GM12878 (cell line): ENCODE data around the gene TBC1D30. TPM values are rescaled to one million over a fixed set of nuclear protein-coding genes. Genes with fewer than 3 reads are reported as not detected.

ENCODE experiments used
- ATAC-seq: fragments of 200-7000 bp; cut with Tn5 transposase; 3 replicates; pipeline ENCODE4 v1.9.1; 2020; ENCODE audit warnings: mild to moderate bottlenecking, moderate library complexity
- BruUV-seq: library from RNA; stranded (reverse); fragments of 400-500 nt; replicated peaks from 2 replicates; lab custom pipeline; 2021; lab: Mats Ljungman, UMichigan
- CTCF ChIA-PET: fragments of 300-600 bp; sonication (Branson Sonifier 250); formaldehyde crosslinking; extraction: SDS; loops from one replicate; lab custom pipeline; 2021; ENCODE audit warnings: inconsistent platforms; lab: Yijun Ruan, JAX
- POLR2A ChIA-PET: fragments of 350-600 bp; formaldehyde crosslinking; extraction: SDS; loops from one replicate; lab custom pipeline; 2021; ENCODE audit warnings: inconsistent platforms; lab: Charles Lee
- RAD21 ChIA-PET: fragments of 300-600 bp; sonication (Branson Sonifier 250); formaldehyde crosslinking; loops from one replicate; lab custom pipeline; 2023; ENCODE audit warnings: antibody characterized with exemption; ENCODE audit not compliant: unreplicated experiment; lab: Charles Lee
- SMC1A ChIA-PET: fragments of 300-600 bp; sonication (Branson Sonifier 250); formaldehyde crosslinking; loops from one replicate; lab custom pipeline; 2023; ENCODE audit not compliant: unreplicated experiment, uncharacterized antibody; lab: Charles Lee
- DNase-seq: peaks from one replicate; pipeline ENCODE4 v3.0.0-alpha.2; 2011; ENCODE audit warnings: low read depth, low spot score
- FAIRE-seq: peaks from 3 replicates; lab custom pipeline; 2011; peaks lifted over from hg19 to GRCh38; lab: Jason Lieb, UNC
- H2AFZ ChIP-seq: 2 replicates; pipeline ENCODE4 v1.6.0; 2011; ENCODE audit warnings: low read depth, low read length, control low read depth; ENCODE audit not compliant: control insufficient read depth
- H3K27ac ChIP-seq: 2 replicates; pipeline ENCODE4 v1.5.1; 2011; ENCODE audit warnings: control low read depth; ENCODE audit not compliant: control insufficient read depth, insufficient read depth
- H3K27me3 ChIP-seq, 2 experiments: replicated peaks in 1 of 2; 2 replicates each; pipeline versions ENCODE4 v1.6.0 to v1.6.1; 2011; ENCODE audit warnings: low read length in 1 of 2; ENCODE audit not compliant: control insufficient read depth in 2 of 2, insufficient read depth in 2 of 2
- H3K36me3 ChIP-seq, 2 experiments: 2 replicates each; pipeline ENCODE4 v1.5.1; 2011; ENCODE audit warnings: low read length in 1 of 2; ENCODE audit not compliant: control insufficient read depth in 2 of 2, insufficient read depth in 2 of 2
- H3K4me1 ChIP-seq: 2 replicates; pipeline ENCODE4 v1.6.1; 2011; ENCODE audit warnings: mild to moderate bottlenecking, low read length, moderate library complexity, mixed read lengths; ENCODE audit not compliant: control insufficient read depth, insufficient read depth
- H3K4me2 ChIP-seq: 2 replicates; pipeline ENCODE4 v1.6.0; 2011; ENCODE audit warnings: control low read depth; ENCODE audit not compliant: control insufficient read depth, insufficient read depth
- H3K4me3 ChIP-seq: fragments of 200-600 bp; sonication (generic); 2 replicates; pipeline ENCODE4 v1.5.1; 2016
- H3K79me2 ChIP-seq: 2 replicates; pipeline ENCODE4 v1.6.0; 2011; ENCODE audit warnings: low read length; ENCODE audit not compliant: control insufficient read depth, insufficient read depth
- H3K9ac ChIP-seq: 2 replicates; pipeline ENCODE4 v1.8.0; 2011; ENCODE audit warnings: low read length, control low read depth, mixed read lengths; ENCODE audit not compliant: control insufficient read depth, insufficient read depth
- H3K9me3 ChIP-seq: replicated peaks from 3 replicates; pipeline ENCODE4 v1.5.1; 2011; ENCODE audit warnings: mild to moderate bottlenecking, low read length; ENCODE audit not compliant: control insufficient read depth, insufficient read depth
- H4K20me1 ChIP-seq: 2 replicates; pipeline ENCODE4 v1.6.0; 2011; ENCODE audit not compliant: control insufficient read depth, insufficient read depth
- BACH1 ChIP-seq: fragments of 450-650 bp; IDR thresholded peaks from 2 replicates; pipeline ENCODE4 v1.6.1; 2017; ENCODE audit warnings: mild to moderate bottlenecking, borderline replicate concordance
- IKZF2 ChIP-seq, 2 experiments: fragments of 450-650 bp; IDR thresholded peaks; 2 replicates each; pipeline ENCODE4 v1.6.1; 2017; ENCODE audit warnings: mild to moderate bottlenecking in 2 of 2, moderate library complexity in 2 of 2
- JUNB ChIP-seq: IDR thresholded peaks from 2 replicates; pipeline ENCODE4 v1.6.1; 2016; ENCODE audit warnings: antibody characterized with exemption, mild to moderate bottlenecking
- MYB ChIP-seq: fragments of 150-350 bp; IDR thresholded peaks from 2 replicates; pipeline ENCODE4 v1.6.1; 2014; ENCODE audit warnings: mild to moderate bottlenecking, low read depth, low read length, borderline replicate concordance
- MYC ChIP-seq: IDR thresholded peaks from 2 replicates; pipeline ENCODE4 v1.6.1; 2011; ENCODE audit warnings: mild to moderate bottlenecking, low read length, moderate library complexity, inconsistent platforms; ENCODE audit not compliant: insufficient read depth, insufficient replicate concordance, insufficient read length, severe bottlenecking
- NR2F1 ChIP-seq: fragments of 450-650 bp; conservative IDR thresholded peaks from 2 replicates; pipeline ENCODE4 v1.6.1; 2017; ENCODE audit warnings: mild to moderate bottlenecking
- PAX5 ChIP-seq: IDR thresholded peaks from 2 replicates; pipeline ENCODE4 v1.6.1; 2011; ENCODE audit warnings: low read depth, low read length, borderline replicate concordance
- SPI1 ChIP-seq: IDR thresholded peaks from 2 replicates; pipeline ENCODE4 v1.6.1; 2011; ENCODE audit warnings: low read depth, mild to moderate bottlenecking, low read length, moderate library complexity, borderline replicate concordance; ENCODE audit not compliant: insufficient read depth
- TCF12 ChIP-seq: IDR thresholded peaks from 2 replicates; pipeline ENCODE4 v1.6.1; 2011; ENCODE audit warnings: low read depth, mild to moderate bottlenecking, low read length
- in situ Hi-C: fragments of 300-500 bp; cut with MboI; formaldehyde crosslinking; loops from 9 replicates; pipeline ENCODE4 v1.14.3; 2018; ENCODE audit warnings: mixed read lengths
- intact Hi-C: fragments of 100-400 bp; cut with micrococcal nuclease; formaldehyde crosslinking; loops from one replicate; pipeline ENCODE4 v1.14.2; 2022; ENCODE audit not compliant: unreplicated experiment
- polyA plus RNA-seq, 11 experiments: library from polyadenylated mRNA; depleted of rRNA in 4 of 11; unstranded in 6 of 11; stranded (reverse) in 5 of 11; fragments of >200 nt; fragmentation: Nextera tagmentation in 4 of 11; fragmentation: Illumina TruSeq in 1 of 11; extraction: Ambion mirVana in 4 of 11; extraction: Trizol in 1 of 11; gene quantifications; 1 replicate in 1 of 11; 2 replicates in 10 of 11; pipeline versions ENCODE4 v1.2.1 to v1.2.3, GENCODE V29; 2011 to 2016; ENCODE audit warnings: inconsistent platforms in 2 of 11, missing spikeins in 2 of 11, low read depth in 1 of 11
- total RNA-seq, 4 experiments: library from RNA; depleted of rRNA in 3 of 4; stranded (reverse); fragments of >200 nt in 3 of 4; fragmentation: Illumina TruSeq in 1 of 4; extraction: Trizol in 1 of 4; gene quantifications; 2 replicates each; pipeline versions ENCODE4 v1.2.1 to v1.2.3, GENCODE V29; 2013 to 2021

Gene TBC1D30
- total and polyA plus RNA-seq, 10 of the 15 experiments (the other 5 are each of a cell fraction or from before 2014, with no cell fraction given) = 1.2 to 23.3 (median 11.1) TPM

GRCh38 chr12:64923536-64923935 lies 99.1 kb downstream of the TBC1D30 start:
- no peak overlapping the region for H3K9ac ChIP-seq
- DNase-seq (peak; percentile 15), FAIRE-seq (no peak), ATAC-seq (peak; percentile 99)
- TF ChIP-seq TCF12 (no peak), IKZF2 (IDR thresholded peaks at IDR 0.05) (no peak), SPI1 (peak; percentile 50; the same call in 1 of the 2 replicates), MYB (no peak), BACH1 (no peak), PAX5 (peak; percentile 16; the same call in 1 of the 2 replicates), NR2F1 (no peak), MYC (no peak), JUNB (no peak)
- H3K9me3 ChIP-seq = no peaks in the 10 kb centered on the region; the same call in 2 of the 3 replicates
- H3K27ac ChIP-seq = no peak overlapping the region
- ChIA-PET CTCF (interaction anchor here (0.9 to 1.3 kb wide), 3 partner anchors 8 to 127 kb away, joined by 3 to 4 read pairs (median 3); no protein-coding TSS in a partner anchor), SMC1A (interaction anchor here (0.7 to 1.4 kb wide), 6 partner anchors 9 to 186 kb away, joined by 3 to 6 read pairs (median 3); no protein-coding TSS in a partner anchor), POLR2A (no interaction called here), RAD21 (no interaction called here)
- H3K4me2 ChIP-seq = no peak overlapping the region
- H3K4me3 ChIP-seq = no peak overlapping the region
- H3K79me2 ChIP-seq = peaks cover 2% of the 10 kb centered on the region; the same call in 1 of the 2 replicates
- H3K4me1 ChIP-seq = peaks cover 6% of the 10 kb centered on the region
- no TSS peak for BruUV-seq
- no peak overlapping the region for H2AFZ ChIP-seq
- intact Hi-C loops (no loop called here), in situ Hi-C loops (no loop called here)
- no peaks in the 10 kb centered on the region for H4K20me1 ChIP-seq
- no peaks in the 10 kb centered on the region for H3K36me3 ChIP-seq
- H3K27me3 ChIP-seq = no peaks in the 10 kb centered on the region

Other genes starting within 250 kb of the TBC1D30 start
- 27.2 and 30.5 TPM in 2 replicates for gene RASSF3, start 214.2 kb upstream of the TBC1D30 start, total RNA-seq (2014; rRNA removed)
- 32.4 and 33.3 TPM in 2 replicates for gene RASSF3, start 214.2 kb upstream of the TBC1D30 start, total RNA-seq (2014; rRNA removed; fragmentation: Illumina TruSeq; extraction: Trizol)
- 59.4 and 62.4 TPM in 2 replicates for gene RASSF3, start 214.2 kb upstream of the TBC1D30 start, total RNA-seq (2021)
- gene RASSF3, start 214.2 kb upstream of the TBC1D30 start, polyA plus RNA-seq (2011; rRNA removed) = 42.0 and 48.8 TPM in 2 replicates
- gene RASSF3, start 214.2 kb upstream of the TBC1D30 start, polyA plus RNA-seq (2014; fragmentation: Illumina TruSeq; extraction: Trizol) = 44.6 and 51.6 TPM in 2 replicates
- gene RASSF3, start 214.2 kb upstream of the TBC1D30 start, polyA plus RNA-seq (2014; fragmentation: Nextera tagmentation; extraction: Ambion mirVana) = 10 to 100 TPM in 1 of 2 experiments, 1 to 10 TPM in 1; 9.0 to 11.2 TPM
- gene RASSF3, start 214.2 kb upstream of the TBC1D30 start, polyA plus RNA-seq (2014; rRNA removed) = 32.3 and 35.8 TPM in 2 replicates
- gene RASSF3, start 214.2 kb upstream of the TBC1D30 start, polyA plus RNA-seq (2016; fragmentation: Nextera tagmentation; extraction: Ambion mirVana) = 1 to 10 TPM; 6.9 to 8.1 TPM
- 19.0 and 21.0 TPM in 2 replicates for gene GNS, start 65.2 kb upstream of the TBC1D30 start, total RNA-seq (2014; rRNA removed)
- 21.5 and 23.6 TPM in 2 replicates for gene GNS, start 65.2 kb upstream of the TBC1D30 start, total RNA-seq (2014; rRNA removed; fragmentation: Illumina TruSeq; extraction: Trizol)
- gene GNS, start 65.2 kb upstream of the TBC1D30 start, total RNA-seq (2021) = 20.8 and 21.4 TPM in 2 replicates
- gene GNS, start 65.2 kb upstream of the TBC1D30 start, polyA plus RNA-seq (2011; rRNA removed) = 32.9 and 33.8 TPM in 2 replicates
- 19.8 and 22.2 TPM in 2 replicates for gene GNS, start 65.2 kb upstream of the TBC1D30 start, polyA plus RNA-seq (2014; fragmentation: Illumina TruSeq; extraction: Trizol)
- 1 to 10 TPM; 4.1 to 4.4 TPM for gene GNS, start 65.2 kb upstream of the TBC1D30 start, polyA plus RNA-seq (2014; fragmentation: Nextera tagmentation; extraction: Ambion mirVana)
- 11.6 and 13.0 TPM in 2 replicates for gene GNS, start 65.2 kb upstream of the TBC1D30 start, polyA plus RNA-seq (2014; rRNA removed)
- gene GNS, start 65.2 kb upstream of the TBC1D30 start, polyA plus RNA-seq (2016; fragmentation: Nextera tagmentation; extraction: Ambion mirVana) = 10 to 100 TPM; 17.8 to 19.3 TPM